ENCODE data around the gene C7orf57.
"Not testable (repeated sequence)": the region's sequence is repeated elsewhere in the genome, so short reads cannot be mapped to it uniquely, and the experiment has no call there.

Gene C7orf57

GRCh38 chr7:48038815-48039506 is 3.6 kb downstream of the C7orf57 start:
- no peak for DNase-seq

GRCh38 chr7:48040944-48041652 is 5.8 kb downstream of the C7orf57 start:
- no peak for DNase-seq

- no peak for DNase-seq
These were observed 6.3 kb downstream of the C7orf57 start for GRCh38 chr7:48041653-48041970.

DNA sequence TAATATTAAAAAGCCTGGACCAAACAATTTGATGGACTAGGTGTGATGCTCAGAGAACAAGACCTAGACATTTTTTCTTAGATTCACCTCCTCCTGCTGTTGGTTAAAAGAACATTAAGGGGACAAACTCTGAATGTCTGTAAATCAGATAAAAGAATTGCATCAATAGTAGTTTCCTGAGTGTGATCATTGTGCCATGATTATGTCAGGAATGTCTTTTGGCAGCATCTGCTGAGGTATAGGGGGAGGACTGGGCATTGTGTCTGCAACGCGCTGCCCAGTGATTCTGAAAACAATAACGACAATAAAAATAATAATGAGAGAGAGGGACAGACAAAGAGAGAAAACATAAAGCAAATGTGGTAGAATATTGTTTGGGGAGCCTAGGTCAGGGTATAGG is 6.9 kb downstream of the C7orf57 start:
- DNase-seq = no peak

DNA sequence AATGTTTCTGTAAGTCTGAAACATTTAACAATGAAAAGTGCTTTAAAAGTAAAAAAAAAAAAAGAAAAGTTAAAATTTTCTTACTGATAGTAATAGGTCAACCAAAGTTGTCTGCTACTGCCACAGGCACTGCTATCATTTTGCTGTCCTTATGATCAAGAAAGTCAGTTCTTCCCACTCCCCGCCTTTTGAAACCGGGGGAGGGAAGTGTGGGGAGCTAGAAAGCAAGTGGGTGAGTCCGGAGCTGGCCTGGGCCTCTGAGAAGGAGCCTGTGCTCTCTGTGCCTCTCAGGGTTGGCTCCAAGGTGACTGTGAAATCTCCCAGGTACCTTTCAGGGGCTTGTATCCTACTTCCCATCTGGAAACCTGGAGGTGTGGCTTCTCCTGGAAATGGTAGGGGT is 7.3 kb downstream of the C7orf57 start:
- no peak for DNase-seq

DNA sequence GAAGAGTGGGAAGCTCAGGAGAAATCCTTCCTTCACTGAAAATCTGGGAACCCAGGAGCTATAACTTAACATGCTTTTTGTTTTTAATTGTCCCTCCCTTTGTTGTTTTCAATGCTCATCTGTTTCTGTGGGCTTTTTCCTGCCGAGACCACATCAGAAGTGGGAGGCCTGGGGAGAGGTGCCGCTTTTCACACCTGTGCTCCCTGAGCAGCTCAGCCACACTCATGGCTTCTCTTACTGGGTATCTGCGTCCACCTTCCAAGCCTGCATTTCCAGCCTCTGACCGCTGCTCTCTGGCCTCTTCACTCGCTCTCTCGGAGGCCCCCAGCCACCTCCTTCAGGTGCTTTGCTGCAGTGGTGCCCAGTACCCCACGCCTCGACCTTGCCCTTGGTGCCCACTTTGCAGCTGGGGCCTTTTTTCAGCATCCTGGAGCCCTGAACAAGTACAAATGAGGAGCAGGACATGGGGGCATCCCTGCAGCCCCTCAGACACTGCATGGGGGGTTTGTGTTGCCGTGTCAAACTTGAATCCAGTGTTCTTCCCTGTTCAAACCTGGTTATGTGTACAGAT is 9.9 kb downstream of the C7orf57 start:
- DNase-seq = no peak

GRCh38 chr7:48046458-48046857 is 11.1 kb downstream of the C7orf57 start:
- DNase-seq = no peak

GRCh38 chr7:48048113-48048512 is 12.8 kb downstream of the C7orf57 start:
- DNase-seq = no peak

DNA sequence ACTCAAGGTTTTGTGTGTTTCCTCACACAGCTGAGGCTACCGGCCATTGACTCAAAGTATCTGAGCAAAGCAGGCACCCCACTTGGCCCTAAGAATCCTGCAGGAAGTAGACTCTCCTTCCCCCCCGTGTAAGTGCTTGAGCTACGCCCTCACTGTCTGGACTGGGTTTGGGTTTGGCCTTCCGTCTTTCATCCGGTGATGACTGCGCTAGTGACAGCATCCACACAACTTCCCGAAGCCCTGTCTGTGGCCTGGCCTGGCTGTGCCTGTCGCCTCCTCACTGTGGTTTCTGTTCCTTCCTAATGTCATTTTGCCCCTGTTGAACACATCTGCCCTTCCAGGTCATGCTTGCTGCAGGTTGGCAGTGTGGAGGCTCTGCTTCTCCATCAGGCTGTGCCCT is 14.5 kb downstream of the C7orf57 start:
- DNase-seq = no peak

- DNase-seq = no peak
These were observed 17.4 kb downstream of the C7orf57 start for GRCh38 chr7:48052748-48053147.

DNA sequence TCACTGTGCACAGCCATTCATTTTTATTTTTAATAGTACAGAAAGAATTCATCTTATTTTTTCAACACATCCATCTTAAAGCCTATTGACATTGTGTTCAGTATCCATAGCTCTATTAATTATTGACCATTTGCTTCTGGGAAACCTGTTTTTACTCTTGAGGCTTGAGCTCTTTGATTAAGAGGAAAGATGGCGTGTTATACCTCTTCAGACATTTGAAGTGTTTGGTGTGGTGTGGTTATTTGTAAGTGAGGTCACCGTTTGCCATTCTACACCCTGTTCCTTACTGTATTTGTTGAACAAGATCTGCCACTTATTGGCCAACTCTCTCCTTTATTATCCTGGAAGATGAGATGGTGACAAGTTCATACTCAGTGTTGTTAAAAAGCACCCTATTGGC is 18.4 kb downstream of the C7orf57 start:
- no peak for DNase-seq

DNA sequence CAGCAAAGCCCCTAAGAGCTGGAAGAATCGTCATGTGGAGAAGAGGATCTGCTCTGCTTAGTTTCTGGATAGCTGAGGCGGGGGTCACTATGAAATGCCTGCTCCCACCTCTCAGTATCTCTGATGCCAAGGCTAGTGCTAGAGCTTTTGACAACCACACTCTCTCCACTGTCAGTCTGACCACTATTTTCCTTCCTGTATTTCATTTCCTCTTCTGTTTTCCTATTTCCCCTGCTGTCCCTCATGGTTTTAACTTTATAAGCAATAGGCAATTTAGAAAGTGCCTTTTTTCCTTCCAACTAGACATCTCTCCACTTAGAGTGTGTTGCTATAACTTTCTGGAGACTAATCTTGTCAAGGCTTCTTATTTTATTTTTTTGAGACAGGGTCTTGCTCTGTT is 23.6 kb downstream of the C7orf57 start:
- DNase-seq = no peak

- DNase-seq = no peak
These were observed 24.4 kb downstream of the C7orf57 start for GRCh38 chr7:48059706-48060105.

DNA sequence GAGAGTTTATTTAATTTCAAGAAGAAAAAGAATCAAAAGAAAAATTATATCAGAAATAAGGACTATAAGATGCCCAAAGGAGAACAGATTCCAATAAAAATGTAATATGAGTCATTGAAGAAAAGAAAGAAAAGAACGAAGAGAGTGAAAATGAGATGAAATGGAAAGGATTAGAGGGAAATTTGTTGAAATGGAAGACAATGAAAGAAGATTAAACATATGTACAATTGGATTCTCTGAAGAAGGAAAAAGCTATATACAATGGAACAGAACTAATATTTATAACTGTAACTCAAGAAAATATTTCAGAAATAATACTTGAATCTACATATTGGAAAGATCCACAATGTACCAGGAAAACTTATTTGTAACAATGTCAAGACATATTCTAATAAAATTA is 28.6 kb downstream of the C7orf57 start:
- no peak for DNase-seq

DNA sequence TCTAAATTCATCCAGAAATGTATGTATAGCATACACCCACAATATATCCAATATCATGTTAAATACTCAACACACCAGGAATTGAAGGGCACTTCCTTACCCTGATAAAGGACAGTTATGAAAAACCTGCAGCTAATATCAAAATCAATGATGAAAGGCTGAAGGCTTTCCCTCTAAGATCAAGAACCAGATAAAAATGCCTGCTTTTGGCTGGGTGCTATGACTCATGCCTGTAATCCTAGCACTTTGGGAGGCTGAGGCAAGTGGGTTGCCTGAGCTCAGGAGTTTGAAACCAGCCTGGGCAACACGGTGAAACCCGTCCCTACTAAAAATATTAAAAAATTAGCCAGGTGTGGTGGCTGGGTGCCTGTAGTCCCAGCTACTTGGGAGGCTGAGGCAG is 32.1 kb downstream of the C7orf57 start:
- DNase-seq = no peak

DNA sequence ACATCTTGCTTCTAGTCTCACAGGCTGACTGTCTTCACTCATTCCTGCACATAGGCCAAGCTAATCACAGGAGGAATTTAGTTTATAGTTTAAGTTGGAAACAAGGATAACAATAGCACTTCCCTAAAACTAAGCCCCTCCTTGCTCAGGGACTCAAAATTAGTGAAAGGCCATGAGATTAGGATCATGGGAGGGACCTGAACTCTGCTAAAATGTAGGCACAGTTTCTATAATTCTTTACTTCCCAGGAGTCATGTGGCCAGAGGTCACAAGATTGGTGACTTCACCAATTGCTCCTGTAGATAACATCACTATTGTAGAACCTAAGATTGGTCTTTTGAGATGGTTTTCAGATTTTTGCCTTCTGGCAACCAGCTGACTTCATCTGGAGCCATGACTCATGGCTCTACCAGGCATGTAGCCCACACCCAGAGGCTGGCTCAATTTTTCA is 38.9 kb downstream of the C7orf57 start:
- no peak for DNase-seq

GRCh38 chr7:48077423-48077822 is 42.1 kb downstream of the C7orf57 start:
- DNase-seq = no peak

- no peak for DNase-seq
These were observed 43.1 kb downstream of the C7orf57 start for GRCh38 chr7:48078470-48078869.

GRCh38 chr7:48082378-48082777 is 47.0 kb downstream of the C7orf57 start:
- not testable (repeated sequence) for DNase-seq

DNA sequence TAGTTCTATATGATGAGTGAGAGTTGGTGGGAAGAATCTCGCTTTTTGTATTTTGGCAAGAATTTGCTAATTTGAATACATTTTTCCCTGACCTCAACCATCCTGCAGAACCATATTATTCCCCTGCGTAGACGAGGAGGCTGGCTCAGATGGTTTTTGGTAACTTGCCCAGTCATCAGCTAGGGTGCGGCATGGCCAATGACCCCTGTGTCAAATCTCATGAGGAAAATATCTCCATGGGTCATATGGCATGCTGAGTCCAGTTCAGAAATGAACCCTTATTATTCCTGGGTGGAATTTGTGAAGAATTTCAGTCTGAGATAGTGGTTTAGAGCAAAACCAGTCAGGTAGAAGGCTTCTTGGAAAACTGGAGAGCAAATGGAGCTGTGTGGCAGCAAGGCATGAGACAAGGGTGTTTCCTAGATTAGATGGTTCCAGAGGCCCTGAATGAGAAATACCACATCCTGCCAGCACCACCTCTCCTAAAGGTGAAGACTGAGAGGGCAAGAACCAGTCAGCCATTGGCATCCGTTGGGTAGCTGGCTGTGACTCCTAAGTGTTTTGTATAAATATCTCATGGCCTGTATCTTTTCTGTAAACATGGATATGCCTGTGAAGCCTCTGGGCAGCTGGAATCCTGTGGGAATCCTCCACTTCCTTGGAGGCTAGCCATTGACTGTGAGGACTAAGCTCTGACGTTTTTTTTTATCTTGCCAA is 47.9 kb downstream of the C7orf57 start:
- DNase-seq = no peak

DNA sequence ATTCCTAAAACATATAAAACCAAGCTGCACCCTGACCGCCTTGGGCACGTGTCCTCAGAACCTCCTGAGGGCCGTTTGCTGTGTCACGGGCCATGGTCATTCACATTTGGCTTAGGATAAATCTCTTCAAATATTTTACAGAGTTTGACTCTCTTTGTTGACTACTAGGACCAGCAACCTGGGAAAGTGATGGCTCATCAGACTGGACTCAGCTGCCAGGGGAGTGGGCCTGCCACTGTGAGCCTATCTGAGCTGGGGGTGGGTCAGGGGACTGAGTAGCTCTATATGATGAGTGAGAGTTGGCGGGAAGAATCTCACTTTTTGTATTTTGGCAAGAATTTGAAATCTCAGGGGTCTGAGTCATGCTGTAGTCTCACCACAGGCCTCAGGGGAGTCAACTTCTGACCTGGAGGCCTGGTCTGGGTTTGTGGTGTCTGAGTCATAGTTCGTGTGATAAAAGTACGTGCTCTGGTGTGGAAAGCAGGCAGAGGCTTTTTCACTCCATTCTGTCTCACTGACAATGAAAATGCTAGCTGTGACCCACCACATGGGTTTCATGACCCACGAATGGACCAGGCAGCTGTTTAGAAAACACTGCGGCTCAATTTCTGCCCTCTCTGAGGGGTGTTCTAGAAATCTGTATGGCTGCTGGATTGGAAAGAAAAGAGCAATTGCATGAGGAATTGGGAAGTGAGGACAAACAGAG is 49.5 kb downstream of the C7orf57 start:
- no peak for DNase-seq

- no peak for DNase-seq
These were observed 50.1 kb downstream of the C7orf57 start for GRCh38 chr7:48085433-48085791.

DNA sequence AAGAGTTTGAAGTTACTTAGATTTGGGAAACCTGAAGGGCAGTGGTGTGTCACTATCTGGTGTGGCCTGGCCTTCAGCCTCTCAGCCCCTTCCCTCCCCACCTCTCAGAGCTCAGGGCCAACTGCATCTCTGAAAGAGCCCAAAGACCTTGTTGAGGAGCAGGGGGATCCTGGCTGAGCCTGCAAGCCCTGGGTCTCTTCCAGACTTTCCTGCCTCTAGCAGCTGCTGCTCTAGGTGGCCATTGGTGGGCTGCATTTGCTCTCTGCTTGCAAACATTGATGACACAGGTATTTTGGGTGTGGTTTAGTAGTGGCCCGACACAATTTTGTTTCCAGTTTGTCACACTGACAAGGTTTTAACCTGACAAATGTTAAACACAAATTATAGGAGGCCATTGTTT is 50.6 kb downstream of the C7orf57 start:
- DNase-seq = no peak
